Measurements from ENCODE around the gene TRNT1. TPM values are rescaled to one million over a fixed set of nuclear protein-coding genes. Genes with fewer than 3 reads are reported as not detected.

TRNT1 gene
- polyA plus RNA-seq, 3 donors: 31.2 to 33.4 (median 31.4) TPM

DNA sequence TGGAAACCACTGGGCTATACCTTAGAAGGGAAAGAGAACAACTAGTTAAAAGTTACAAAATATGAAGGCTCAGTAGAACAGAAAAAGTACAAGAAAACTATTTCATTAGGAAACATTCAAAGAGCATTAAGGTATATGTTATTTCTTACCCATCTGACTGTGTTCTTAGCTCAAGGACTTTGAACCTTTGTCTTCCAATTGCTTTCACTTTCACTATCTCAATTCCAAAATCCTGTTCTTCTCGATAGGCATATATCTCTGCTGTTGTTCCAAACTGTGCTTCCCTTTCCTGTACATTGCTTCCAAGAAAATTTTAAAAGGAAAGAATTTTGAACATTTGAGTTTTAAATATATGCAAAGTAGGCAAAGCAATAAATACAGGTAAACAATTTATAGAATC is 45.9 kb downstream of the TRNT1 start:
- DNase-seq (ENCODE audit: low read depth in 3 of 3, low spot score in 2 of 3): no peak

DNA sequence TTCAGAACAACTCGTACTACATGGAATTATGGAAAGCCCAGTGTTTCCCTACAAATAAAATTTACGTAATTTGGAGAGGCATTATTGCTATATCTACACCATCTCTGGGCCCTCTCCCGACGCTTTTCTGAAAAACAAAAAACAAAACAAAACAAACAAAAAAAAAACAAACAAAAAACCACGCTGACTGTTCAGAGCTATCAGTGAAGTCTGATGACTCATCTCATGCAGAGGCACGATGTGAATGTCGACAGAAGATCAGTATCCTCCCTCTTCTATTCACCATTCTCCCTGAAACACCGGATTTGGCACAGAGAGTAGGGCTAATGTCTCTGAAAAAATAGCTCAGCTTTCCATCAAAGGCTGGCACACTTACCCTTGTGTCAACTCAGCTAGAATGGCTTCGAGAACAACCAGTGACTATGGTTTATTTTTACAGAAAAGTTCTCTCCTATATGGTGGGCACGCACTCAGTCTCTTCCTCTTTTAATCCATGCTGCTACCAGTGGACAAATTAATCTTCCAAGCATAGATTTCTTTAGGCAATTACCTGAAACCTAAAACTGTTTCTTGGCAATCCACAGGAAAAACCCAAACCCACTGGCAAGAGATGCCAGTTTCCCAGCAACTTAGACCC is 51.2 kb downstream of the TRNT1 start:
- DNase-seq (ENCODE audit: low read depth in 3 of 3, low spot score in 2 of 3): no peak

DNA sequence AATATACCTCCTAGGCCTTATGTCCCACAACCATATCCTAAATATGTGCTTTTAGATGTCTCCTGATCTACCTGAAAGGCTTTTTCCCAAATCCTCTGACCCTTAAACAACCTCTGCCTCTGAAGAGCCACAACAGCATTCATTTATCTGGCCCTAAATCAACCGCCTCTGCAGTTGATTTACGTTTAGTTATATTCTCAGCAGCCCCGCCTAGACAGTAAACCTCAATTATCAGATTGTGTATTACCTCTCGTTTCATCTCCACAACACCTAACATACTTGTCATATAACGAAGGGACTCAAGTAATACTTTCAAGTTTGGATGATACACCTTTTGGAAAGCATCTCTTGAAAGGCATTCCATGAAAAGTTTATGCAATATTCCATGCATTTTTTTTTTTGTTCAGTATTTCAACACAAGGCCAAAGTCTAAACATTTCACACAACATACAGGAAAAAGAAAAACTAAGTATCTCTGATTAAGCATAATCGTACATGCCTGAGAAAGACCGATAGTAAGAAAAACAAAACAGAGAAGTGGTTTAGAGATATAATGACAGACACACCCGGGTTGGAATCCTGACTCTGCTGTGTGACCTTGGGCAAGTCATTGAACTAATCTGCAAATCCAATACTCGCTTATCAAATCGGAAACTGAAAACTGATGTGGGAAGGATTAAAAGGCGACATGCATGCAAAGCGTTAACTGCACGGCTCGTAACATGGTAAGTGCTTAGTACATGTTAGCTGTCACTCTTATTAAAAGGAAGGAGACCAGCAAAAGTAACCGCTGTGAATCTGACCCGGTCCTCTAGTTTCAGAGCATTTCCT is 52.0 kb downstream of the TRNT1 start:
- no peak for DNase-seq (ENCODE audit: low read depth in 3 of 3, low spot score in 2 of 3)

DNA sequence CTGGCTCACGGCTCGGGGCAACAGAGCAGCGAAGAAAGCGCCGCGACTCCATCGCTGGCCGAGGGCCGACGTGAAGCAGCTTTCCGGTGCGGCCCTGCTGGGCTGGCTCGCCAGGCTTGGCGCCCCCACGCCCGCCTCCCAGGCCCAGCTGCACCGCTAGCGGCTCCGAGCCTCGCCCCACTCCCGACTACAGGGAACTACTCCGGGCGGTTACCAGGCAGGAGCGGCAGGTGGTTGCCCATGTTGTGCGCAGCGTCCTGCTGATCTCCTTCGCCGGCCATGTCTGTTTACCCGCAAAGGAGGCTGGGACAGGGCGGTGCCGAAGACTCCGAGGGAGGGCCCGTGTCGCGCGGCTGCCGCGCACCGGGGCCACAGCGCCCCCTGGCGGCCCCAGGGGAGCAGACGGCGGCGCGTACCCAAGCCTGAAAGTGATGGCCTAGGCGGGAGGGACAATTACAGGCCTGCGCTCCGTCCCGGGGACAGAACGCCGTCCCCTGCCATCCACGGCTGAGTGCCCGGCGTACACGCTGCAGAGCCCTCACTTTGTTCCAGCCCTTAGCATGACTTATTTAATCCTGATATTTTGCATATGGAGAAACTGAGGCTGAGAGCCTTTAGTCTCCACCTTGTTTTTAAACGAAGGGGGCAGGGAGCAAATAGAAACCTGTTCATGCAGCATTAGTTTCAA is 52.8 kb downstream of the TRNT1 start, which contains the start of gene CRBN:
CRBN (minus strand) TSS at position 285 of the 688 bp plus-strand sequence; CDS start at position 281, 4 bp downstream.
- peak; percentile 62 to 72 (median 67) for DNase-seq (ENCODE audit: low read depth in 3 of 3, low spot score in 2 of 3)

DNA sequence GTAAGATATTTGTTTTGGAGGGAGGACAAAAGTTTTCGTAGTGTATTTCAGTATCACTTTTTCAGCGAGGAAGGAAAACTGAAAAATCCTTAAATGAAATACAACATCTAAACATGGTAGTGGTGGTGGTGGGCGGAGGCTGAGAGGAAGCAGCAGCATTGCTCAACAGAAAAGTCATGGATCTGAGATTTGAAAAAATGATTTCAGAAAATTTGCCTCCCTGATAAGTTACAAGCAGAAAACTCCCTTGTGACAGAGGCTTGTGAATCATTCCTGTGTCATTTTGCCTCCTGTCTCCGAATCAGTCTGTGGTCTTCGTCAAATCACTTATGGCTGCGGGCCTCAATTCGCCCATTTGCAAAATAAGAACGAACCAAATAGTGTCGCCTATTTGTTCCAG is 53.7 kb downstream of the TRNT1 start:
- DNase-seq (ENCODE audit: low read depth in 3 of 3, low spot score in 2 of 3): no peak

DNA sequence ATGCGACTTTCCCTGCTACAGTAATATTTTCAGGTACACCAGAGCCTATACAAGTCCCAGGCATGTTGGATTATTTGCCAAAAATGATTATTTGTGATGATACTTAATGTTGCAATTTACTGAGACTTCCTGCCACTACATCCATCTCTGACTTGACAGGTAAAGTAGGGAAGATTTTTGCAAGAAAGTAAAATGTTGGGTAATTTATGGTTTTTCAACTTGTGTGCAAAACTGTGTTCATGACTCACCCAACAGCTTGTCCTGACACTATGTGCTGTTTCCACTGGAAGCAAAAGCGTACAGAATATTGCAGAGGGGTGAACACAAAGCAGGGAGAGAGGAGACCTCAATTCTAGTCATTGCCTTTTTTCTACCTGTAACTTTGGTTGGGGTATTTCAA is 58.1 kb downstream of the TRNT1 start:
- no peak for DNase-seq (ENCODE audit: low read depth in 3 of 3, low spot score in 2 of 3)

DNA sequence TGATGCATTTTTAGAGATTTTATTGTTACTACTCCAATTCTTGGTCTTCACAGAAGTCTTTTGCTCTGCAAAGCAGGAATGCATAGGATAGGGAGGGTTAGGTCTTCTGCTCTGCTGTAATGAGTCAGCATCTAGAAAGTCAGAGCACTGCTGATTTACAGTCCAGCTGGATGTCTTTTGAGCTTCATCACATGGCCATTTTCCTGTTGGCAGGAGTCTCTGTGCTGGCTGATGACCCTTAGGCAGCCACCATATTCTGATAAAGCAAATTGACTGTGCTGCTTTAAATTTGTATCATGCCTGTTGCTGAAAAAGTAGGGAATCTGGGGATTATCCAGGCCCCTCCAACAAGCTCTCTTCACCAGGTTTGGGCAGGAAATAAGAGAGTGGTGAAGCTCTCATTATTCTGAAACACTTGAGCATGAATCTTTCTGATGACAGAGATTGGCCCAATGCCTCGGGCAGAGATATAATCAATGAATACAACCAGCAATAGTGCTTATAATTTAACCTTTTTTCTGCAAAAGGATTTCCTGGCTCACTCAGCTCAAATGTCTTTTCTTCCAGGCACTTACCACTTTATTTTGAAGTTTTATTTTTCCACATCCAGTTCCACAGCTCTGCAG is 62.5 kb downstream of the TRNT1 start:
- DNase-seq (ENCODE audit: low read depth in 3 of 3, low spot score in 2 of 3): no peak

DNA sequence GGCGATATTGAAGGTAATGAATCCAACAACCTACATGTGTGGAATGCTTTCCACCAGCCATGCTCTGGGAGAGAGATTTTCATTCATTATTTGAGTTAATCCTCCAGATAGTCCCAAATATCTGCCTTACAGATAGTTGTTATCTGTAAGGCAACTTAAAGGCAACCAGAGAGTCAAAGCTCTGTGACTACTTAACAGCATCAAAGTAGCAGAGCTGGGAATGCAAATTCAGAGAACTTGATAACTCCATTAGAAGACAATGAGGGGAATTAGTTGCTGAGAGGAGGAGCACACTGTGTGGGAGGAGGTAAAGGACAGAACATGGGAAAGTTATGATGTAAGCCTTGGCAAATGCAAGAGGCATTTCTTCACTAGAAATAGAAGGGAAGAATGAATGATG is 63.2 kb downstream of the TRNT1 start:
- DNase-seq (ENCODE audit: low read depth in 3 of 3, low spot score in 2 of 3): no peak

DNA sequence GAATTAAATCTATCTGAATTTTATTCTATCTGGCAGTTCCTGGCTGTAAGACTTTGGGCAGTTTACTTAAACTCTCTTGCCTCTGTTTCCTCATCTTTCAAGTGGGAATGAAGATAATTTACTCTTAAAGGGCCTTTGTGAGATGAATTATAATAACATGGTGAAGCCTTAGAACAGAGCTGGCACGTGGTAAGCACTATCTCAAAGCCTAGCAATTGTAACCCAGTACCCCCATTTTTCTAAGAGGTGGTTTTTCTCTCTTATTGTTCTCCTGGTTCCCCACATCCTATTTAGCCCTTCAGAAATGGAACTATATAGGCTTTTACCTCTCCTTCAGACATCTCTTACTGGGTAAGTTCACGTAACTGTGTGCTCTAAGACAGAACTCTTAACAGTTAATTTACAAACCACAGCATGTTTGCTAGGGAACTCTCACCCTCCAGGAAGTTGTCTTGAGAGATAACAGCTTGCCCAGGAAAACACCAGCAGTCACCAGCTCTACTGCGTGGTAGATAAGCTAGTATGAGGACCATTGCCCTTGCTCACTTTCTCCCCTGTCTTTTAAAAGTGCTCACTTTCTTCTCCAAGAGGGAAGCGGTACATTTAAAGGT is 65.0 kb downstream of the TRNT1 start:
- no peak for DNase-seq (ENCODE audit: low read depth in 3 of 3, low spot score in 2 of 3)

DNA sequence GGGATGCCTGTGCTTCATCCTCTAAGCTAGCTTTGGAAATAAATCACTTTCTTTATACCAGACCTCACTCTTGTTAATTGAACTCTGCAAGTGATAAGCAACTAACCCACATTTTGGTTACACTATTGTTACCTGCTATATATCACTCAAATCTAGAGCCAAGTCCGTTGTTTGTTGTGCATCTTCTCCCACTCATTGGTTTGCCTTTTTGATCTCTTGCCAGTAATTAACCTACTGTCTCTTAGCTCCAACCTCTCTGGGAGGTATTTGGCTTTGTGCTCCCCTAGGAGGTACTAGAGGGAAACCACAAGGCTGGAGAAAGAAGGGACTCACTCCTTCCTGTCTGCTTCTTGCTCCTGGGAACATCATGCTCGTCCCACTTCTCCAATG is 65.5 kb downstream of the TRNT1 start:
- no peak for DNase-seq (ENCODE audit: low read depth in 3 of 3, low spot score in 2 of 3)

DNA sequence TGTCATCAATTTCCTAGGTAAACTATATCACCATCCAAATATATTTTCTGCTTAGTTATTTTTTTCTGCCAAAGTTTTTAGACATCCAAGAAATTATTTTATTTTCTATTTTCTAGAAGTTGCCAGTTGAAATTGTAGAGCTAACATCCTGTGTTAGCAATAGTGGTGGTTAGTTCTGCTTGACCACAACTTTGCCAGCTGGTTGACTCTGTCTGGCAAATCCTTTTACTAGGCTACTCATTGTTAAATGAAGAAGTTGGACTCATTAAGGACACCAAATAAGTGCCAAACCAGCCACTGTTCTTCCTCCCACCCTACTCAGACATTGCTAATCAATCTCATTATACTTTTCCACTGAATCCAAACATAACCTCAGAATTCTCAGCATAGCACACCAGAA is 68.1 kb downstream of the TRNT1 start:
- DNase-seq (ENCODE audit: low read depth in 3 of 3, low spot score in 2 of 3): no peak

DNA sequence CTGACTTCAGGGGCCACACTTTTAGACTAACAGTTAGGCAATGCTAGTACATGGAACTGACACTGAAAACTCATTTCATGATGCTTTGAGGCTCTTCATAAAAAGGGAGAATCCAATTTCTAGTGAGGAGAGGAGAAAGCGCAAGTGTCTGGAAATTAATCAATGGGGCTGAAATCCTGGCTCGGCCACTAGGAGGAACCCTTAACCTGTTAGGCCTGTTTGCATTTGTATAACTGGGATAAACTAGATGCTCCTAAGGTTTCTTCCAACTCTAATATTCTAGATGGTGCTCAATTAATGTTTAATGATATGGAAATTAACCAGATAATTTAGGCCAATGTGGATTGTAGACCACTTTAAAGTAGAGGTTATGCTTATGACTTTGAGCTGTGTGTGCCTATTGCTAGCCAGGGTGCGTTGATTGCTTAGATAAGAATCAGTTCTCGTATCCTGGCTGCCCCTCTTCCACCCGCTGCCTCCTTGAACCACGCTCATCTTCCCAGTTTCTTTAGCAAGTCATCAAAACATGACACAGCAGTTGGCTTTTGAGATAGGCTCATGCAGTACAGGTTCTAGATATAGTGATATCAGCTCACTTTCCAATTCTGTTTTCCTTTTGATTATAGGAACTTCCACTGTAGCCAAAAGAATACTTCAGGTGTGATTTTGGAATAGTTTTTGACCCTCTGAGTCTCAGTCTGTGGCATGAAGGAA is 69.6 kb downstream of the TRNT1 start:
- DNase-seq (ENCODE audit: low read depth in 3 of 3, low spot score in 2 of 3): no peak

Other genes starting within 250 kb of the TRNT1 start
- under 1 TPM; 0.37 to 0.76 (median 0.62) TPM for gene IL5RA, start 16.6 kb upstream of the TRNT1 start, polyA plus RNA-seq (ENCODE audit: insufficient read length in 3 of 3)
- 10 to 100 TPM; 80.1 to 85.5 (median 81.1) TPM for gene CRBN, start 52.8 kb downstream of the TRNT1 start, polyA plus RNA-seq (ENCODE audit: insufficient read length in 3 of 3)